Measurements from ENCODE around the gene DPP3.

The DPP3 gene

DNA sequence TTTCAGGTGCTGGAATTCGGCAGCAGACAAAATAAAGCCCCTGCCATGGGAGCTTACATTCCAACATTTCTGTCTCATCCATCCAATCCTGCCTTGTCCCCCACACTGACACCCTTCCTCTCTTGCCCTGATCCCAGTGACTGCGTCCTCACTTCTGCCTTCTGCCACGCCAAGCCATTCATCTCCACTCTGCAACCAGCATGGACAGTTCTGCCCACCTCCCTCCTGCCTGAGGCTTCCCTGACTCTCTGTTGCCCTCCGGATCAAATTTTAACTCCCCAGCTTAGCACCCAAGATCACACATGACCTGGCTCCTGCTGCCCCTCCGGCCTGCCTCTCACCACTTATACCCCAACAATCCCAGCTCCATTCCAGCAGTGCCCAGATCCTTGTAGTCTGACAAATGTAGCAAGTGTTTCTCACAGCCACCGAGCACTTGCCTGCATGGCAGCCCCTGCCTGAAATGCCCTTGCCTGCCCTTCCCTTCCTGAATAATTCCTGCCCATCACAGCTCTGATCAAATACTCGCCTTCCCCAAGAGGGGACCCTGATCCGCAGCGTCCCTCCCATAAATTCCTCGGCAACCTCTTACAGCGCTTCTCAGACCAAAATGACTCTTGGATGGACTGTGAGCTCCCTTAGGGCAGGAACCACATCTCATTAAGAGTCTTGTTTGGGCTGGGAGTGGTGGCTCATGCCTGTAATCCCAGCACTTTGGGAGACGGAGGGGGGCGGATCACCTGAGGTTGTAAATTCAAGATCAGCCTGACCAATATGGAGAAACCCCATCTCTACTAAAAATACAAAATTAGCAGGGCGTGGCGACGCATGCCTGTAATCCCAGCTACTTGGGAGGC lies 68.8 kb downstream of the DPP3 start:
- TF ChIP-seq, protein P1, sequence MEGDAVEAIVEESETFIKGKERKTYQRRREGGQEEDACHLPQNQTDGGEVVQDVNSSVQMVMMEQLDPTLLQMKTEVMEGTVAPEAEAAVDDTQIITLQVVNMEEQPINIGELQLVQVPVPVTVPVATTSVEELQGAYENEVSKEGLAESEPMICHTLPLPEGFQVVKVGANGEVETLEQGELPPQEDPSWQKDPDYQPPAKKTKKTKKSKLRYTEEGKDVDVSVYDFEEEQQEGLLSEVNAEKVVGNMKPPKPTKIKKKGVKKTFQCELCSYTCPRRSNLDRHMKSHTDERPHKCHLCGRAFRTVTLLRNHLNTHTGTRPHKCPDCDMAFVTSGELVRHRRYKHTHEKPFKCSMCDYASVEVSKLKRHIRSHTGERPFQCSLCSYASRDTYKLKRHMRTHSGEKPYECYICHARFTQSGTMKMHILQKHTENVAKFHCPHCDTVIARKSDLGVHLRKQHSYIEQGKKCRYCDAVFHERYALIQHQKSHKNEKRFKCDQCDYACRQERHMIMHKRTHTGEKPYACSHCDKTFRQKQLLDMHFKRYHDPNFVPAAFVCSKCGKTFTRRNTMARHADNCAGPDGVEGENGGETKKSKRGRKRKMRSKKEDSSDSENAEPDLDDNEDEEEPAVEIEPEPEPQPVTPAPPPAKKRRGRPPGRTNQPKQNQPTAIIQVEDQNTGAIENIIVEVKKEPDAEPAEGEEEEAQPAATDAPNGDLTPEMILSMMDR (IDR thresholded peaks at IDR 0.05; ENCODE audit: insufficient read depth, low read length, poor library complexity, severe bottlenecking) = no peak
- no peak overlapping the region for H3K4me3 ChIP-seq (replicated peaks; ENCODE audit: low read depth, low read length)
- H3K27me3 ChIP-seq (replicated peaks; ENCODE audit: control insufficient read depth, insufficient read depth, low read length) = no peaks in the 10 kb centered on the region; the same call in 1 of the 2 replicates
- H3K36me3 ChIP-seq (ENCODE audit: control insufficient read depth, insufficient read depth, low read length) = no peaks in the 10 kb centered on the region
- DNase-seq (ENCODE audit: extremely low read depth, insufficient read length) = no peak

DNA sequence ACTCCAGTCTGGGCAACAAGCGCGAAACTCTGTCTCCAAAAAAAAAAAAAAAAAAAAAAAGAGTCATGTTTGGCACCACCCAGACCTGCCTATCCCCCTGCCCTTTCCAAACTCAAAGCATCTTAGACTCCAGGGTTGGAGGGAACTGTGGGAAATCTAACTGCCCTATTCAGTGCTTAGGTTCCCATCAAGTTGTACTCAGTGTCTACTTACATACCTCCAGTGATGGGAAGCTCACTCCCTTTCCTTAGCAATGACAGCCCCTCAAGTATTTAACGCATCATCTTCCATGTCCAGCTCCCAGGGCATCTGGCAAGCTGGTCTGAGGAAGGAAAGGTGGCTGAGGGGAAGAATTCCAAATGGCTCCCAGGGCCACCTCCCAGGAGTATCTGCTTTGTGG lies 69.5 kb downstream of the DPP3 start:
- Histone ChIP-seq H3K36me3 (ENCODE audit: control insufficient read depth, insufficient read depth, low read length) (no peaks in the 10 kb centered on the region), H3K4me3 (replicated peaks; ENCODE audit: low read depth, low read length) (no peak overlapping the region), H3K27me3 (replicated peaks; ENCODE audit: control insufficient read depth, insufficient read depth, low read length) (no peaks in the 10 kb centered on the region; the same call in 1 of the 2 replicates)
- no peak for DNase-seq (ENCODE audit: extremely low read depth, insufficient read length)
- TF ChIP-seq, protein P1 (IDR thresholded peaks at IDR 0.05; ENCODE audit: insufficient read depth, low read length, poor library complexity, severe bottlenecking) = no peak

DNA sequence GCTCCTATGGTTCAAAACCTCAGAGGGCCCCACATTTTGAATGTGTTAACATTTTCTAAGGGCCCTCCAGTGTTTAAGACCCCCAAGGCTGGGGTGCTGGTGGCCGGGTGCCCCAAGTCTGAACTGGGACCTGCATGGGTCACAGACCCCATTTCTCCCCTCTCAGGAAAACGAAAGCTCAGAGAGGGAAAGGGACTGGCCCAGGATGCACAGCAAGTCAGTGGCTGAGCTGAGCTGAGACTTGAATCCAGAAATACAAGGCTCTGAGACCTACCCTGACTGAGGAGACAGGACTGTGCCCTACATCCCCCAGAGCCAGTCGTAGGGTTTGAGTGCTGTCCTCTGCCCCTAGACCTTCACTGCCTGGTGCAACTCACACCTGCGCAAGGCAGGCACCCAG lies 70.7 kb downstream of the DPP3 start:
- H3K27me3 ChIP-seq (replicated peaks; ENCODE audit: control insufficient read depth, insufficient read depth, low read length) = no peaks in the 10 kb centered on the region; the same call in 1 of the 2 replicates
- H3K4me3 ChIP-seq (replicated peaks; ENCODE audit: low read depth, low read length) = no peak overlapping the region
- TF ChIP-seq, protein P1 (IDR thresholded peaks at IDR 0.05; ENCODE audit: insufficient read depth, low read length, poor library complexity, severe bottlenecking) = no peak
- no peaks in the 10 kb centered on the region for H3K36me3 ChIP-seq (ENCODE audit: control insufficient read depth, insufficient read depth, low read length)
- DNase-seq (ENCODE audit: extremely low read depth, insufficient read length) = no peak

DNA sequence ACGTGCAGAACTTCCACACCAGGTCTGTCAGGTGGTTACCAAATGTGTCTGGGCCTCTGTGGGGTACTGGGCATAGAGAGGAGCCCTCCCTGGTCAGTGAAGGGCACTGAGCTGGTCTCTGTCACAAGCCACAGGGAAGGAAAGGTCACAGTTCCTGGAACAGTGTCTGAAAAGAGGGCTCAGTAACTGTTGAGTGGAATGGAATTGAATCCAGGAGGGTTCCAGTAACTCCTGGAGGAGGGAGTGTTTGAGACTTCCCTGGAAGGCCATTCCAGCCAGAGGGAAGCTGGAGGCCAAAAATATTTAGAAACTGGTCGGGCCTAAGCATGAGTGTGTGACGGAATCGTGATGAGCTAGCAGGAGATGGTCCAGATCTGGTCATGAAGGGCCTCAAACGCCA lies 74.4 kb downstream of the DPP3 start:
- no peaks in the 10 kb centered on the region for H3K27me3 ChIP-seq (replicated peaks; ENCODE audit: control insufficient read depth, insufficient read depth, low read length)
- no peak for DNase-seq (ENCODE audit: extremely low read depth, insufficient read length)
- no peaks in the 10 kb centered on the region for H3K36me3 ChIP-seq (ENCODE audit: control insufficient read depth, insufficient read depth, low read length)
- no peak overlapping the region for H3K4me3 ChIP-seq (replicated peaks; ENCODE audit: low read depth, low read length)
- TF ChIP-seq, protein P1 (IDR thresholded peaks at IDR 0.05; ENCODE audit: insufficient read depth, low read length, poor library complexity, severe bottlenecking) = no peak

DNA sequence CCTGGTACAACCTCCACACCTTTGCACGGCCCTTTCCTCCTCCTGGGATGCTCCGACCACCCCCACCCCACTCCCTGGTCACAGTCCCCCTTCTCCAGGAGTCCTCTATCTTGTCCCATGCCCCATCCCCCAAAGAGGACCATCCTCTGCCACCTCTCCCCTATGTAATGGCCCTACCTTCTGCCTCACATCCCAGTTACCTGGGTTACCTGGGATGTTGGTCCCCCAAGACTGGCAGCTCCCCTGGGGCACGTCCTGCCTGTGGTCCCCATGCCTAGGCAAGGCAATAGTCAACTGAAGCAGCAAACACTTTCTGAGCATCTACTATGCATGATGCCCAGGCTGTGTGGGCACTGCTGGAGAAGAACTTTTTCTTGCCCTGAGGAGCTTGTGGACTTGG lies 75.2 kb downstream of the DPP3 start:
- no peak for DNase-seq (ENCODE audit: extremely low read depth, insufficient read length)
- TF ChIP-seq, protein P1 (IDR thresholded peaks at IDR 0.05; ENCODE audit: insufficient read depth, low read length, poor library complexity, severe bottlenecking) = no peak
- no peaks in the 10 kb centered on the region for H3K36me3 ChIP-seq (ENCODE audit: control insufficient read depth, insufficient read depth, low read length)
- no peaks in the 10 kb centered on the region for H3K27me3 ChIP-seq (replicated peaks; ENCODE audit: control insufficient read depth, insufficient read depth, low read length)
- no peak overlapping the region for H3K4me3 ChIP-seq (replicated peaks; ENCODE audit: low read depth, low read length)

Data from GM06990 (cell line).